MG63 (cell line): ENCODE results near the gene KIF20B. TPM values are rescaled to one million over a fixed set of nuclear protein-coding genes. Genes with fewer than 3 reads are reported as not detected.

Source experiments
- DNase-seq: peaks from one replicate; pipeline ENCODE4 v3.0.0-alpha.2; 2020
- H3K27me3 ChIP-seq: fragments of 250-450 bp; sonication (Bioruptor Pico); 2 replicates; pipeline ENCODE4 v1.5.1; 2020; ENCODE audit warnings: mild to moderate bottlenecking, moderate library complexity
- H3K36me3 ChIP-seq: fragments of 250-450 bp; sonication (Bioruptor Pico); 2 replicates; pipeline ENCODE4 v1.5.1; 2020; ENCODE audit warnings: mild to moderate bottlenecking, moderate library complexity
- H3K4me3 ChIP-seq: fragments of 250-450 bp; sonication (Bioruptor Pico); 2 replicates; pipeline ENCODE4 v1.5.1; 2020; ENCODE audit warnings: mild to moderate bottlenecking, moderate library complexity
- H3K9me3 ChIP-seq: fragments of 250-450 bp; sonication (Bioruptor Pico); 2 replicates; pipeline ENCODE4 v1.5.1; 2020; ENCODE audit warnings: mild to moderate bottlenecking, moderate library complexity
- total RNA-seq: library from RNA; depleted of rRNA; stranded (reverse); fragments of >200 nt; shearing (Covaris generic); gene quantifications from 2 replicates; pipeline ENCODE4 v1.2.3, GENCODE V29; 2014; ENCODE audit warnings: low replicate concordance; rRNA removed

Gene KIF20B, protein sequence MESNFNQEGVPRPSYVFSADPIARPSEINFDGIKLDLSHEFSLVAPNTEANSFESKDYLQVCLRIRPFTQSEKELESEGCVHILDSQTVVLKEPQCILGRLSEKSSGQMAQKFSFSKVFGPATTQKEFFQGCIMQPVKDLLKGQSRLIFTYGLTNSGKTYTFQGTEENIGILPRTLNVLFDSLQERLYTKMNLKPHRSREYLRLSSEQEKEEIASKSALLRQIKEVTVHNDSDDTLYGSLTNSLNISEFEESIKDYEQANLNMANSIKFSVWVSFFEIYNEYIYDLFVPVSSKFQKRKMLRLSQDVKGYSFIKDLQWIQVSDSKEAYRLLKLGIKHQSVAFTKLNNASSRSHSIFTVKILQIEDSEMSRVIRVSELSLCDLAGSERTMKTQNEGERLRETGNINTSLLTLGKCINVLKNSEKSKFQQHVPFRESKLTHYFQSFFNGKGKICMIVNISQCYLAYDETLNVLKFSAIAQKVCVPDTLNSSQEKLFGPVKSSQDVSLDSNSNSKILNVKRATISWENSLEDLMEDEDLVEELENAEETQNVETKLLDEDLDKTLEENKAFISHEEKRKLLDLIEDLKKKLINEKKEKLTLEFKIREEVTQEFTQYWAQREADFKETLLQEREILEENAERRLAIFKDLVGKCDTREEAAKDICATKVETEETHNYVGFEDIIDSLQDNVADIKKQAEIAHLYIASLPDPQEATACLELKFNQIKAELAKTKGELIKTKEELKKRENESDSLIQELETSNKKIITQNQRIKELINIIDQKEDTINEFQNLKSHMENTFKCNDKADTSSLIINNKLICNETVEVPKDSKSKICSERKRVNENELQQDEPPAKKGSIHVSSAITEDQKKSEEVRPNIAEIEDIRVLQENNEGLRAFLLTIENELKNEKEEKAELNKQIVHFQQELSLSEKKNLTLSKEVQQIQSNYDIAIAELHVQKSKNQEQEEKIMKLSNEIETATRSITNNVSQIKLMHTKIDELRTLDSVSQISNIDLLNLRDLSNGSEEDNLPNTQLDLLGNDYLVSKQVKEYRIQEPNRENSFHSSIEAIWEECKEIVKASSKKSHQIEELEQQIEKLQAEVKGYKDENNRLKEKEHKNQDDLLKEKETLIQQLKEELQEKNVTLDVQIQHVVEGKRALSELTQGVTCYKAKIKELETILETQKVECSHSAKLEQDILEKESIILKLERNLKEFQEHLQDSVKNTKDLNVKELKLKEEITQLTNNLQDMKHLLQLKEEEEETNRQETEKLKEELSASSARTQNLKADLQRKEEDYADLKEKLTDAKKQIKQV (N-terminal part only)
- total RNA-seq: 8.2 and 20.6 TPM in 2 replicates

DNA sequence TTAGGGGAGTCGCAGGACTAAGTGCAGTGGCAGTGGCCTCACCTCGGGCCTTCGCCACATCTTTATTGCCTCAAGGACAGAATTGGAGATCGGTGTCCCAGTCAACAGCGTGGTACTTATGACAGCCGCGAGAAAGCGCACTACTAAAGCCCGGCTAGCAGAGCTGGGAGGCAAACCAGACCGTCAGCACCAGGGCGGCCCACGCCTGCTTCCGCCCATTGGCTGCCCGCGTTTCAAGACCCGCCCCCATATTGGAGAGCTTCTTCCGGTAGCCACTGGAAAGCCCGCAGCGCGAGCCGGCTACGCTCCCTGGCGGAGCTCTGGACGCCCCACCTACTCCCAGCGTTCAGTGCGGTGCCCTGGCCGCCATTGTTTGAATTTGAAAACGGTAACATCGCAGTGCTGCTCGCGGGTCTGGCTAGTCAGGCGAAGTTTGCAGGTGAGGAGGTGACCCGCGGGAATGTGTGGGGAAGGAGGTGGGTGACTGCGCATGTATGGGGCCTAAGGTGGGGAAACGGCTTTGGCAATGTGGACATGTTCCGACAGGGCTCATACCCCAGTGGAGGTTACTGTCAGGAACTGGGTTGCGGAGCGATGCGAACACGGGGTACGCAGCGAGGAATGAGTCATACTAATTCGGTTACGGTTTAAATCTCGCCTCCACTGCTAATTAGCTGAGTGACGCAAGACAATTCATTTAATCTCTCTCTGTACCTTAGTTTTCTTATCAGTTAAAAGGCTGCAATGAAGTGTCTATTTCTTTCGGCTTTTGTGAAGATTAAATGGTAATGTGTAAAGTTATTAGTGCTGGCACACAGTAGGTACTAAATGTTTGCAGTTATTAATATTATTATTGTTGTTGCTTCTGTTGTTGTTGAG, at the start of gene KIF20B:
TSS of gene KIF20B (plus strand) at position 349 of the 879 bp plus-strand sequence. CDS start 3,705 bp downstream, outside the sequence.
- Histone ChIP-seq H3K9me3 (no peaks in the 10 kb centered on the region), H3K36me3 (peaks cover 10% of the 10 kb centered on the region; the same call in 1 of the 2 replicates), H3K27me3 (no peaks in the 10 kb centered on the region), H3K4me3 (peak within 1 kb of the TSS; percentile 67)
- DNase-seq: peak; percentile 97

DNA sequence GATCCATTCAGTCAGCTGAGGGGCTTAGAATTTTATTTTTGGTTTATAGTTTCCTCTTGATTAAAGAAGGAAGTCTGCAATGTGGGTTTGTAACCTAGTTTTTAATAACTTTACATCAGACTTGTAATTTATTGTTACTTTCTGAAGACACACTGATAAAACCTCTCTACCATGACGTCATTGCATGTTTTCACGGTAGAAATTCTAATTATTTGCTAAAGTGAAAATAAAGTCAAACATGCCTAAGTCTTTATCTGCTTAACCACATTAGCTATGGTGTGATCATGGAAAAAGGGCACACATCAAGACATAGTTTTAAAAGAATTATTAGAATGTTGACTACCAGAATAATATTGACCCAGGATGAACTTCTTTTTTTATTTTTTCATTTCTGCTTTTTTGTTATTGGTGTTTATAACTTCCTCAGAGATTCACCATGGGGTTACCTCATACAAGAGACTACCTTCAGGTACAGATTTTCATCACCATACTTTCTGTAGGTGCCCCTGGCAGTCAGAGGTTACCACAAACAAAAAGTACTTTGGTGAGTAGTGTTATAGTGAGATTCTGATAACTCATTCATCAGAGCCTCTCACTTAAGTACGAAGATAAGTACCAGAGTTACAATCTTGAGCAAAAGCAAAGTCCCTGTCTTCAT, 49.3 kb upstream of the KIF20B start:
- H3K27me3 ChIP-seq: no peaks in the 10 kb centered on the region
- DNase-seq: no peak
- H3K36me3 ChIP-seq: no peaks in the 10 kb centered on the region
- H3K4me3 ChIP-seq: no peak overlapping the region
- H3K9me3 ChIP-seq: peaks cover 12% of the 10 kb centered on the region

DNA sequence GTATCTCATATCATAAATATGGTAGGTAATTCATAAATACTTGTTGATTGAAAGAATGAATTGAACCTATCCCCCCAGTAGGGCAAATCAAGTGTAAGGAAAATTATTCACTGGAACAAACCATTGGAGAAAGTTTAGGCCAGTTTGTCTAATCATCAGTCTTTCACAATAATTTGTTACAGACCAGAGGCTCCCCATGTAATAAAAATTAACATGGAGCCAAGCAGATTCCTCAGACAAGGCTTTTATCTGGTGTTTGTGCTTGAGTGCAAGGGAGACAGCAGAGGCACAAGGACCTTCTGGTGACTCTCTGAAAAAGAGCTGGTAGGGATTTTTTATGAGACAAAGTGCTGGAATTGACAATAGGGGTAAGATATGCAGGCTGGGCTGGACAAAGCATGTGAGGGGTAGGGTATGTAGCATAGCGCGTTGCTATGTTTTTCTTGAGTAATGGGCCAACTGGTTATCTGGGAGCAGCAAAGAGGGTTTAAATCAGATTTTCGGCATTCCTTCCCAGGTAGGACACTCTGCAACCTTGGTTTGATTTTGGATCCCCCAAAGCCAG, 48.5 kb upstream of the KIF20B start:
- no peak for DNase-seq
- H3K9me3 ChIP-seq: peaks cover 12% of the 10 kb centered on the region
- H3K4me3 ChIP-seq: no peak overlapping the region
- H3K36me3 ChIP-seq: no peaks in the 10 kb centered on the region
- H3K27me3 ChIP-seq: no peaks in the 10 kb centered on the region

DNA sequence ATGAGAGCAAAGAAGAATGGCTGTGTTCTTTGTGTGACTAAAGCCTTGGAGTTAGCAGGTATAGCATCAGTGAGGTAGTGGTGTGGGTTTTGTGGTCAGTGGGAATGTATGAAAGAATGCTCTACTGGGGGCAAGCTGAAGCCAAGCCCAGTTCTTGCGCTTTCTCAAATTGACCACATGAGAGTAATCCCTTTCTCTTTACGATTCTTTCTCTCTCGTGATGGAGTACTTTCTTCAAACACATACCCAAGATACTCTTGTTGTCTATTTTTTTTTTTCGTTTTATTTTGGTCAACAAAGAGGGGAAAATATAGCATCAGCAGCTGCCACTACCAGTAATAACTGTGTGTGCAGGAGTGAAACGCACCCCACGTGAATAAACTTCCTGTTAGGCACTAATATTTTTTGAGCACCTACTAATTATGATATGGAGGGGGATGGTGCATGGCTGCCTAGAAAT, 48.0 kb upstream of the KIF20B start:
- Histone ChIP-seq H3K9me3 (peaks cover 12% of the 10 kb centered on the region), H3K36me3 (no peaks in the 10 kb centered on the region), H3K27me3 (no peaks in the 10 kb centered on the region), H3K4me3 (no peak overlapping the region)
- DNase-seq: no peak

DNA sequence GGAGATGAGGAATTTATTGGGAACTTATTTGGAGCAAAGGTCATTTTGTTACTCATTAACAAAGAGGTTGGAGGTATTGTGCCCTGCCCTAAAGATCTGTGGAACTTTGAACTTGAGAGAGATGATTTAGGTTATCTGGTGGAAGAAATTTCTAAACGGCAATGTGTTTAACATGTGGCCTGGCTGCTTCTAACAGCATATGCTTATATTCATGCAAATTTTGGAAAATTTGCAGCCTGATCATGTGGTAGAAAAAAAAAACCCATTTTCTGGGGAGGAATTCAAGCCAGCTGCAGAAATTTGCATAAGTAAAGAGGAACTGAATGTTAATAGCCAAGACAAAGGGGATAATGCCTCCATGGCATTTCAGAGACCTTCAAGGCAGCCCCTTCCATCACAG, 45.7 kb upstream of the KIF20B start:
- H3K4me3 ChIP-seq: no peak overlapping the region
- no peaks in the 10 kb centered on the region for H3K27me3 ChIP-seq
- H3K9me3 ChIP-seq: no peaks in the 10 kb centered on the region
- no peaks in the 10 kb centered on the region for H3K36me3 ChIP-seq
- no peak for DNase-seq

DNA sequence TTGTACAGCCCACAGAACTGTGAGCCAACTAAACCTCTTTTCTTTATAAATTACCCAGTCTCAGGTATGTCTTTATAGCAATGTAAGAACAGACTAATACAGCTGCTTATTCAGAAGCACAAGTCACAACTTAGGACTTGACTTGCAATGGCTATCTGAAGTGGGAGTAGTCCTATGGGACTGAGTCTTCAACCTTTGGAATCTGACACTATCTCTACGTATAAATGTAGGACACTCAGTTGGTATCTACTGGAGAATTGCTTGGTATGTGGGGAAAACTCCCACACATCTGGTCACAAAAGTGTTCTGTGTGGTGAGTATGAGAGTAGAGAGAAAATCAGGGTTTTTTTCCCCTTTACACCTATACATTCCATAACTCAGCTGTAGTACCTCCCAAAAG, 44.1 kb upstream of the KIF20B start:
- no peaks in the 10 kb centered on the region for H3K9me3 ChIP-seq
- no peaks in the 10 kb centered on the region for H3K27me3 ChIP-seq
- no peak for DNase-seq
- no peak overlapping the region for H3K4me3 ChIP-seq
- no peaks in the 10 kb centered on the region for H3K36me3 ChIP-seq

DNA sequence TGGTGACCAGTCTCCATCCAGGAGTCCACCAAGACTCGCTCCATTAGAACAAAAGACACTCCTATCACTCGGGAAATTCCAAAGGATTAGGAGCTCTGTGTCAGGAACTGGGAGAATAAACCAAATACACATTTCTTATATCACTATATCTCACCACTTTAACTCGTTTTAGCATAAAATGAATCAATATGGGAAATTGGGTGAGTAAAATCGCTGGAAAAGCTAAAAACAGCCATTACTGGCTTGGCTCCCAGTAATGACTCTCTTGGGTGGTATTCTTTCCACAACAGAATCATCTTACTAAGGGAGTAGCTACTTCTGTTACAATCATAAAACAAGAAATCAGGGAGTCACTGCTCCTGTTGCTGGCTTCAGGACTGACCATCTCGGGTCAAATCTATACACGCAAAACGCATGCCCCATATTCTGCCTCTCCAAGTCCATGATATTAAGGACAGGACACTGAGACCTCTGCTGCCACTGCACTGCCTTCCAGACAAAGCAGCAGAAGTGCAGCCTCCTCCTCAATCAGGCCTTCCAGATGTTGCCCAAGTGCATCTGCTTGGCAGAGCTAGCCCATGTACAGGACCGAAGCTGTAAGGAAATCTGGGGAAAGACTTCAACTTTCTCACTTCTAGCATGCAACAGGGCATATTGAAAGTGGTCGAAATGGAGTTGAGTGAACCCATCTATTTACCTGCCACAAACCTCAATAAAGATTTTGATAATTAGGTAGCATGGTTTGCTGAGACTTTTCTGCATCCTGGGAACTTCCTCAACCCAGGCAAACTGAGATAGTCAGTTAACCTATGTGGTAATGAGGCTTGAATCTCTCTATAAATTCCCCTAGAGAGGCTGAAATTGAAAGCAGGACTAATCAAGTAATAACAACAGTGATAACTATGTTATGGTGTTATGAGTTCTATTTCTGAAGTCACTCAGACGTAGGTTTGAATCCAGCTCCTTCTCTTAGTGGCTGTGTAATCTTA, 42.0 kb upstream of the KIF20B start:
- Histone ChIP-seq H3K36me3 (no peaks in the 10 kb centered on the region), H3K27me3 (no peaks in the 10 kb centered on the region), H3K4me3 (no peak overlapping the region), H3K9me3 (no peaks in the 10 kb centered on the region)
- peak; percentile 55 for DNase-seq

DNA sequence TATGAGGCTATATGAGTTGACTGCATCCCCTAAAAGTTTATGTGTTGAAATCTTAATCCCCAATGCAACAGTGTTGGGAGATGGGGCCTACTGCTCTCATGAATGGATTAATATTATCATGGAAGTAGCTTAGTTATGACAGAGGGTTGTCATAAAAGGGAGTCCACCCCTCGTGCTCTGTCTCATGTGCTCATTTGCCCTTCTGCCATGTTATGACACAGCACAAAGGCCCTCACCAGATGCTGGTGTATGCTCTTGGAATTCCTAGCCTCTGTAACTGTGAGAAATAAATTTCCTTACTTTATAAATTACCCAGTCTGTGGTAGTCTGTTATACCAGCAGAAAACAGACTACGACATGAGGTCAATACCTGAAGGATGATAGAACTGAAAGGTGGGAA, 38.8 kb upstream of the KIF20B start:
- no peak for DNase-seq
- Histone ChIP-seq H3K36me3 (no peaks in the 10 kb centered on the region), H3K4me3 (no peak overlapping the region), H3K27me3 (no peaks in the 10 kb centered on the region), H3K9me3 (no peaks in the 10 kb centered on the region)

DNA sequence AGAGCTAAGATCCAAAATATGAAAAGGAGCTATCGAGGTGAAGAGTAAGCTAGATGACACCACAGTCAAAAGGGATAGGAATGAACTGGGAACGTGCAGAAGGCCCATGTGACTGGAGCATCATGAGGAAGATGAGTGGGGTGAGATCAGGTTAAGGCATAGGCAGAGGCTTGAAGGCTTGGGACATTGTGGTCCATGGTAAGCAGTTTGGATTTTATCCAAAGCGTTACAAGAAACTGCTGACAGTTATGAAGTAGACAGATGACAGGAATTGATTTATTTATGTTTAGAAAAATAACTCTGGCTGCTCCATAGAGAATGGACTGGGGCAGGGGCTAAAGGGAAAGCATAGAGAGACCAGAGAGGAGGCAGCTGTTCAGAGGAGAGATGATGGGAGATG, 38.2 kb upstream of the KIF20B start:
- Histone ChIP-seq H3K4me3 (no peak overlapping the region), H3K36me3 (no peaks in the 10 kb centered on the region)
- DNase-seq: no peak

DNA sequence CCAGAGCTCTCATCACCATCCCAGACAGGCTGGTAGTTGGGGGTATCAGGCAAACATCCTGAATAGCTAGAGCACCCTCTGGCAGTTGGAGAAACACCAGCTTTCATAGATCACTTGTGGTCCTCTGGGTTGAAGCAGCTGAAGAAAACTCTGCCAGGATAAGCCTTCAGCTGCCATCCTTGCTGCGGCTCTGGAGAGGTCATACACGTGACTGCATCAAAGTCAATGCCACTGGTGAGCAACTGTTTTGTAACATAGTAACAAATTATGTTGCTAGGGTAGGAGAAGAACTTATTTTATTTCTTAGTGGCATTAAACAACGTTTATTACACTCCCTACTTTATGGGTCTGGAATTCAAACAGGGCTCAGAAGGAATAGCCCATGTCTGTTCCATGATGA, 37.2 kb upstream of the KIF20B start:
- Histone ChIP-seq H3K4me3 (no peak overlapping the region), H3K9me3 (no peaks in the 10 kb centered on the region), H3K36me3 (no peaks in the 10 kb centered on the region), H3K27me3 (no peaks in the 10 kb centered on the region)
- no peak for DNase-seq

More for the DNA sequence above, 38.2 kb upstream of the KIF20B start:
- Histone ChIP-seq H3K27me3 (no peaks in the 10 kb centered on the region), H3K9me3 (no peaks in the 10 kb centered on the region)

DNA sequence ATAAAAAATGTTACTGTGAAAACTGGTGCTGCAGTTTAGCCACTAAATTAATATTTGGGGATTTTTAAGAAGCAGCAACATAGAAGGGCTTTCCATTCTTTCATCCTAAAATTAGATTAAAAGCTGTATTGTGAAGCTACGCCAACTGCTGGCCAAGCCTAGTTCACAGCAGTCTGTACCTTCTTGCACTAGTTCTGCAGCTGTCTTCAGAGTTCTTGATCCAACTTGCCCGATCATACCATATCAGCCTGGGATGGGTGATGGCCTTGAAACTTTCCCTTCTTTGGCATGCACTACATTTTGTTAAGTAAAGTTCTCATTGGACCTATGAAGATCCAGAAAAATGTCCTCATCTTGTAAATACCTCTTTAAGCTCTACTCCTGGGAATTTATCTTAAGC, 36.1 kb upstream of the KIF20B start:
- no peaks in the 10 kb centered on the region for H3K9me3 ChIP-seq
- no peaks in the 10 kb centered on the region for H3K36me3 ChIP-seq
- no peak for DNase-seq
- H3K27me3 ChIP-seq: no peaks in the 10 kb centered on the region
- H3K4me3 ChIP-seq: no peak overlapping the region

DNA sequence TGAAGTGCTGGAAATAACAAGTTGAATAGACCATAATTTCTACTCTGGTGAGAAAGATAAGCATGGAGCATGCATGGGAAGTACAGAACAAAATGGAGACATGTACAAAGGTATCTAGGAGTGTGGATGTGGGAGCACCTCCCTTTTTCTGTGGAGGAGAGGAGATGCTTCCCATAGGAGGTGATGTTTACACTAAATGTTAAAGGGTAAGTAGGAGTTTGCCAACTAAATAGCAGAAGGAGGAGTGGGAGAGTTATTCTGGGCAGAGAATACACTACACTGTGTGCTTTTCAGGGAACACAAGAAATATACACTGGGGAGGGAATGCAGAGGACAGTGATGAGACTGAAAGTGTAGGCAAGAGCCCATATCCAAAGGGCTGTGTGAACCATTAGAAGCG, 35.3 kb upstream of the KIF20B start:
- Histone ChIP-seq H3K27me3 (no peaks in the 10 kb centered on the region), H3K4me3 (no peak overlapping the region), H3K36me3 (no peaks in the 10 kb centered on the region), H3K9me3 (no peaks in the 10 kb centered on the region)
- DNase-seq: no peak

DNA sequence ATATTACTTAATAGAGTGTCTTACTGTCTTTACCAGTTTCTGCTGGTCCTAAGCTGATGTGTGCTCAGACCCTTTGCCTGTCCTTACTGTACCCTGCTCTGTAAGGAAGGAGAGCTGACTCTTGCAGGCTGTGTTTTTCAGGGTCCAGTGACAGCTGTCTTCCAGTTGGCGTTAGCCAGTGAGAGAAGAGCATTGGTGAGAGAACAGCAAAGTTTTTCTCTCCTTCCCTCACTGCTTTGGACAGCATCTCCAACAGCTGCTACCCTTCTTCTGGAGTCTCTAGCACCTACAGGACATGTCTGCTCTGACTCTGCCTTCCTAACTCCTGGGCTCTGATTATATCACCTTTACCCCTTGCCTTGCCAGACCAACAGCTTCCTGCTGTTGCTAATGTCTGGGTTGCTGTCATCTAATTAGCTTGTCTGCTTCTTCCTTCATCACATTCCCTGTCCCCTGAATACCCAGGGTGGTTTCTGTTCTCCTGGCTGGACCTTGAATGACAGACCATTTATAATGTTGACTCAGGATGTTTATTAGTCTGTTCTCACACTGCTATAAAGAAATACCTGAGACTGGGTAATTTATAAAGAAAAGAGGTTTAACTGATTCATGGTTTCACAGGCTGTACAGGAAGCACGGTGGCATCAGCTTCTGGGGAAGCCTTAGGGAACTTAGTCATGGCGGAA, 32.9 kb upstream of the KIF20B start:
- Histone ChIP-seq H3K4me3 (no peak overlapping the region), H3K27me3 (no peaks in the 10 kb centered on the region), H3K9me3 (no peaks in the 10 kb centered on the region), H3K36me3 (no peaks in the 10 kb centered on the region)
- DNase-seq: no peak

DNA sequence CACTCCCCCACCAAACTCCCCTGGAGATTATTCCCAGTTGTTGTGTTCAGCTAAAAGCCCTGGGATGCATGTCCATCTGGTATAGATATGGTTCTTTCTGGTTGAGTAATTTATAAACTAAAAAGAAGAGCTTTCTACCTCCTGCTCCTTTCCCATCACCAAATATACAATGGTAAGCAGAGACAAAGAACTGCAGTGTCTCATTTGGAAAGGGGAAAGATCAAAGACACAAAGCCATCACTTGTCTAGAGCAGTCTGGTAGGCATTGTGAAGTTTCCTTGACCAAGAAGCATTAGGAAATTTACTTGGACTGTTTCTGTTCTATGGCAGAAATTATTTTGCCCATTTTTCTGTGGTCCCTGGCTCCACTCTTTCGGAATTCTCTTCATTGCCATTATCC, 31.4 kb upstream of the KIF20B start:
- Histone ChIP-seq H3K4me3 (no peak overlapping the region), H3K9me3 (no peaks in the 10 kb centered on the region), H3K27me3 (no peaks in the 10 kb centered on the region), H3K36me3 (no peaks in the 10 kb centered on the region)
- no peak for DNase-seq
